Endothelial cell of umbilical vein (primary cell): ENCODE results near the gene RNPEPL1.

Source experiments
- CTCF ChIP-seq, 2 donors: IDR thresholded peaks; 1 replicate in 1 of 2; 2 replicates in 1 of 2; pipeline ENCODE4 v1.5.1; 2011; ENCODE audit warnings: low read length in 2 of 2, mild to moderate bottlenecking in 2 of 2, moderate library complexity in 2 of 2, control low read depth in 1 of 2, inconsistent platforms in 1 of 2, low read depth in 1 of 2; ENCODE audit not compliant: insufficient read depth in 1 of 2; ENCODE audit errors: extremely low read depth in 1 of 2
- EZH2 ChIP-seq: IDR thresholded peaks from 2 replicates; pipeline ENCODE4 v1.6.1; 2012; ENCODE audit warnings: borderline replicate concordance, low read depth, mild to moderate bottlenecking, moderate library complexity, low read length, inconsistent platforms; ENCODE audit not compliant: severe bottlenecking
- MAX ChIP-seq: IDR thresholded peaks from 2 replicates; pipeline ENCODE4 v1.6.1; 2011; ENCODE audit not compliant: insufficient read depth, insufficient read length
- MYC ChIP-seq: IDR thresholded peaks from one replicate; pipeline ENCODE4 v1.6.1; 2011; ENCODE audit warnings: mild to moderate bottlenecking, low read depth, low read length
- POLR2A ChIP-seq: IDR thresholded peaks from 2 replicates; pipeline ENCODE4 v1.6.1; 2012; ENCODE audit warnings: low read depth, mild to moderate bottlenecking, control low read depth, low read length

- no peak for TF ChIP-seq CTCF (IDR thresholded peaks at IDR 0.05; ENCODE audit: extremely low read depth in 1 of 2, insufficient read depth in 1 of 2, low read depth in 1 of 2, low read length in 2 of 2)
- no peak for TF ChIP-seq POLR2A
- TF ChIP-seq EZH2: no peak
- no peak for TF ChIP-seq MYC
- no peak for TF ChIP-seq MAX
Measured at GRCh38 chr2:240564561-240565332, 3.5 kb upstream of the RNPEPL1 start.
